GM19351 (cell line): ENCODE measurements around the gene CD276.
"Not testable (repeated sequence)": the region's sequence is repeated elsewhere in the genome, so short reads cannot be mapped to it uniquely, and the experiment has no call there.

Experiments
- ATAC-seq: cut with Tn5 transposase; IDR thresholded peaks from one replicate; pipeline ENCODE4 v1.9.1; 2021; ENCODE audit warnings: mild to moderate bottlenecking, moderate library complexity; ENCODE audit not compliant: unreplicated experiment

Gene CD276

GRCh38 chr15:73683777-73684580, at the start of gene CD276:
CD276 (plus strand) TSS chr15:73684383; CDS start chr15:73699640, 15,257 bp downstream.
- no peak for ATAC-seq

- no peak for ATAC-seq
Observed at GRCh38 chr15:73637527-73637926, 46.7 kb upstream of the CD276 start.

DNA sequence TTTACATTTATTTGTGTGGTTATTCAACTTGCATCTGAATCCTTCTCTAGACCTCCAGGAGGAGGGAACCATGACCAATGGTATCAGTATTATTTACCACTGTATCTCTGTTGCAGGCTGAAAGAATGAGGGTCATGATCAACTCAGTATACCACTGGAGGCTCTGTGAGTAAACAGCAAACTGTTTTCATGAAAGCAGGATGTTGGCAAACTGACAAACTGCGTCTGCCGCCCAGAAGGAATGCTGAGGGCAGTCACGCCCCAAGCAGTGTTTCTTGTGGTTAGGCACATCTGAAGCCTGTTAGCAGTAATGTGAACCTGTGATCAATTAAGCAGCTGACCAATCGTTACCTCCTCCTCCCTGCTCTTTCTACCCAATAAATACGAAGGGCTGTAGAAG, 44.7 kb upstream of the CD276 start:
- ATAC-seq: not testable (repeated sequence)

DNA sequence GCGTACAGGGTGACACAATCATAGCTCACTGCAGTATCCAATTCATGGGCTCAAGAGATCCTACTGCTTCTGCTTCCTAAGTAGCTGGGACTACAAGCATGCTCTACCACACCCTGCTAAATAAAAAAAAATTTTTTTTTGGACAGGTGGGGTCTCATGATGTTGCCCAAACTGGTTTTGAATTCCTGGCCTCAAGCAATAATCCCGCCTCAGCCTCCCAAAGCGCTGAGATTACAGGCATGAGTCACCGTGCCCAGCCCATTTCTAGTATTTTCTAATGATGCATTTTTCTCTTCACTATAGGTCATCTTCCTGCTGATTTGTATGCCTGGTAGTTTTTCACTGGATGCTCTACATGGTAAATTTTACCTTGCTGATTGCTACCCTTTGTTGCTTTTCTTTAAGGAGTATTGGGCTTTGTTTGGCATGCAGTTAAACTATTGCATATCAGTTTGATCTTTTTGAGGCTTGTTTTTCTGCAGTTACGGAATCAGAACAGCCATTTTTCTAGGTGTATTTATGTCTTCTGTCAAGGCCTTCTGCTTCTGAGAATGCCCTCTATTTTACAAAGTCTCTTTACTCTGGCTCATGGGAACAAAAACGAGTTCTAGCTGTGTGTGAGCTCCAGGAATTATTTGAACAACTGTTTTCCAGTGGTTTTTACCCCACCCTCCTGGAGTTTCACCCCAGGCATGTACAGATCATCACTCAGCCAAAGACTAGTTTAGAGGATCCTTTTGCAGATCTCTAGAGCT, 36.7 kb upstream of the CD276 start:
- no peak for ATAC-seq

DNA sequence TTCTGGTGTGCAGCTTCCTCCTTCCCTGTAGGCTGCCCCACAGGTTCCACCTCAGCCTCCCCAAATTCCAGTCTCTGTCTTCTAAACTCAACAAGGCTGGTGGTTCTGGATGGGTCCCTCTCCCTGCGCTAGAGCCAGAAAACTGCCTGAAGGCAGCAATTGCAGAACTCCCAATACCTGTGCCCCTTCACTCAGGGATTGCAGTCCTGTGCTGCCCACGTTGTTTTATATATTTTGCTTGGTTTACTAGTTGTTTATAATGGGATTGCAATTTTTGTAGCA, 36.2 kb upstream of the CD276 start:
- no peak for ATAC-seq

DNA sequence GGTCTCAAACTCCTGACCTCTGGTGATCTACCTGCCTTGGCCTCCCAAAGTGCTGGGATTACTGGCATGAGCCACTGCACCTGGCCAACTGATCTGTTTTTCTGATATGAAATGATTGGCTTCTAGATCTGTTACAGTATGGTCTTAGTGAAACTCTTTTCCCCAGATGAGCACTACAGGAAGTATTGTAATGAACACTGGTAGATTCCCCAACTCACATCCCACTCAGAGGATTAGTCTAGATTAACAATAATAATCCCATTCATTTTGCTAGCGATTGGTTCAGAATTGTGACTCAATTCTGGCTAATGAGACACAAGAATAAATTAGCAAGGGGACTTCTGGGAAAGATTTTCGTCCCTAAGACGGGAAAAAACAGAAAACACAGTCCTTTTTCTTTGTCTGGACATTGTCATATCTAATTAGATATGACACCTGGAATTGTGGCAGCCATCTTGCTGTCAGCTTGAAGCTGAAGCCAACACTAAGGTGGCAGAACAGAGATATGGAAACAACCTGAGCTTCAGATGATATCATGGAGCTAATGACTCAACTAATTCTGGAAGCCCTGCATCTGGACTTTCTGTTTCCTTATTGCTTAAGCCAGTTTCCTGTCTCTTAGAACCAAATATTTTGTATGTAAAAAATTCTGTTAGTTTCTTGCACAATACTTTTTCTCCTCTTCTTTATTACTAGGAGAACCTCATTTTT, 33.6 kb upstream of the CD276 start:
- ATAC-seq: no peak

DNA sequence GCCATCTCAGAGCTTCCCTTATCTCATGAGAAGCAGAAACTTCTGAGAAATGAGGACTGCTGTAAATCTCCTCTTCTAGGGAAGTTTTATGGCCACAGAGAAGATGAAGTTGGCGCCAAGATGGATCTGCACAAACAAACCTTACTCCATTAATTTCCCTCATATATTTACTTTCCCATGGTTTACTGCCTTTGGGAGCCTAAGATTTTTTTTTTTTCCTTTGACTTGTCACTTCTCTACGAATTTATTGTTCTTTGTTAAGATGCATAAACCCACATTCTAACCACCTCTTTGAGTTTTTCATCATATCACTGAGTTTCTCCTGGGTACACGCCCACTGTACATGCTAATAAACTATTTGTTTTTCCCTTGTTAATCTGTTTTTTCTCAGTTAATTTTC, 29.5 kb upstream of the CD276 start:
- ATAC-seq: no peak

DNA sequence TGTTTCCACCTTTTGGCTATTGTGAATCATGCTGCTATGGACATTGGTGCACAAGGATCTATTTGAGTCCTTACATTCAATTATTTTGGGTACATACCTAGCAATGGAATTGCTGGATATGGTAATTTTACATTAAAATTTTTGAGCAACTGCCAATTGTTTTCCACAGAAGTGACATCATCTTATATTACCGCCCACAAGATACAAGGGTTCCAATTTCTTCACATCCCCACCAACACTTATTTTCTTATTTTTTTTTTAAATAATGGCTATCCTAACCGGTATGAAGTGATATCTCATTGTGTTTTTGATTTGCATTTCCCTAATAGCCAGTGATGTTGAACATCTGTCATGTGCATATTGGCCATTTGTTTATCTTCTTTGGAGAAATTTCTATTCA, 28.5 kb upstream of the CD276 start:
- no peak for ATAC-seq

GRCh38 chr15:73658645-73659044, 25.5 kb upstream of the CD276 start:
- ATAC-seq: no peak

GRCh38 chr15:73660455-73660854, 23.7 kb upstream of the CD276 start:
- no peak for ATAC-seq

GRCh38 chr15:73674587-73674986, 9.6 kb upstream of the CD276 start:
- no peak for ATAC-seq

GRCh38 chr15:73677146-73677607, 7.0 kb upstream of the CD276 start:
- ATAC-seq: no peak

GRCh38 chr15:73677733-73678132, 6.5 kb upstream of the CD276 start:
- ATAC-seq: no peak

DNA sequence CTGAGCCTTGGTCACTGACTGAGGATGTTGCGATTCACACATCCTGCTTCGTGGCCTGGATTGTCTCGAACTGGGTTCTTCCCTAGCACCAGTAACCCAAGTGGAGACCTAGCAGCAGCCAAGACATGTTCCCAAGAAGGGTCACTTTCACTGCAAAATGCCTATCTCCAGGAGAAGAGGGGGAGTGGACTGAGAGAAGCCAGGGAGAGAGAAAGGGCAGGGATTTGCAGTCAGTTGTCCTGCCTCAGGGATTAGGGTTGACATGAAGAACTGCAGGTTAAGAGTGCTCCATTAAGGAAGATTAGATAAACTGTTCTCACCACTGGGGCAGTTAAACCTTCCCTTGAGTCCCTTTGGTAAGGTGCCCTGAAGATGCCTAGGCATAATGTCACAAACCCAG, 5.7 kb upstream of the CD276 start:
- no peak for ATAC-seq

DNA sequence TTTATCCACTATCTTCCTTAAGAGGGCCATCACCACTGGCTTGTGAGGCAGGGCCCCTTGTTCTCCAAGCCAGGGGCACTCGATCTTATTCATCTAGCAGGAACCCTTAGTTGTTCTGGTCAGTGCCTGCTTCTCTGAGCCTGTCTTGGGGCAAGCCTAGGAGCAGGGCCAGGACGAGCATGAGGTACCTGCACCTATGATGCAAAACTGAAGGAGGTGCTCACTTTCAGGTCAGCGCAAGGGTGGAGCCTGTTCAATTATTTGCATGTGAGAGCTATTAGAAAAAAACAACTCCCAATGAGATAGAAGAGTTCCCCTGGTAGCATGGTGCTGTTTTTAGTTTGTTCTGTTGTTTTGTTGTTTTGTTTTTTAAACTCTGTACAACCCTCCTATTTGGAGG, 5.0 kb upstream of the CD276 start:
- no peak for ATAC-seq

- ATAC-seq: no peak
Observed at GRCh38 chr15:73679964-73680363, 4.2 kb upstream of the CD276 start.

DNA sequence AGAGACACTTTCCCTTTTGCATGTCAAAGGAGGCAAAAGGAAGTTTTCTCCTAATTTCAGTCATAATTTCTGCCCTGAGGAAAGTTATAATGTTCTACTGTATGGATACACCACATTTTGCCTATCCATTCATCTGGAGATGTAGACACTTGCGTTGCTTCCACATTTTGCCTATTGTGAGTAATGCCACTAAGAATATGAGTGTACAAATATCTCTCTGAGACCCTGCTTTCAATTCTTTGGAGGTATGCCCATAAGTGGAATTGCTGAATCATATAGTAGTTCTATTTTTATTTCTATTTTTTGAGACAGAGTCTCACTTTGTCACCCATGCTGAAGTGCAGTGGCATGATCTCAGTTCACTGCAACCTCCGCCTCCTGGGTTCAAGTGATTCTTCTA, 3.6 kb upstream of the CD276 start:
- ATAC-seq: no peak

GRCh38 chr15:73681063-73681462, 3.1 kb upstream of the CD276 start:
- ATAC-seq: no peak

- ATAC-seq: no peak
Observed at GRCh38 chr15:73681856-73682599, 2.2 kb upstream of the CD276 start.

- ATAC-seq: no peak
Observed at GRCh38 chr15:73682600-73683090, 1.5 kb upstream of the CD276 start.

GRCh38 chr15:73683257-73683776, 866 bp upstream of the CD276 start:
- ATAC-seq: no peak
